ENCODE measurements around the gene PRM1.

- TF ChIP-seq, protein P1, sequence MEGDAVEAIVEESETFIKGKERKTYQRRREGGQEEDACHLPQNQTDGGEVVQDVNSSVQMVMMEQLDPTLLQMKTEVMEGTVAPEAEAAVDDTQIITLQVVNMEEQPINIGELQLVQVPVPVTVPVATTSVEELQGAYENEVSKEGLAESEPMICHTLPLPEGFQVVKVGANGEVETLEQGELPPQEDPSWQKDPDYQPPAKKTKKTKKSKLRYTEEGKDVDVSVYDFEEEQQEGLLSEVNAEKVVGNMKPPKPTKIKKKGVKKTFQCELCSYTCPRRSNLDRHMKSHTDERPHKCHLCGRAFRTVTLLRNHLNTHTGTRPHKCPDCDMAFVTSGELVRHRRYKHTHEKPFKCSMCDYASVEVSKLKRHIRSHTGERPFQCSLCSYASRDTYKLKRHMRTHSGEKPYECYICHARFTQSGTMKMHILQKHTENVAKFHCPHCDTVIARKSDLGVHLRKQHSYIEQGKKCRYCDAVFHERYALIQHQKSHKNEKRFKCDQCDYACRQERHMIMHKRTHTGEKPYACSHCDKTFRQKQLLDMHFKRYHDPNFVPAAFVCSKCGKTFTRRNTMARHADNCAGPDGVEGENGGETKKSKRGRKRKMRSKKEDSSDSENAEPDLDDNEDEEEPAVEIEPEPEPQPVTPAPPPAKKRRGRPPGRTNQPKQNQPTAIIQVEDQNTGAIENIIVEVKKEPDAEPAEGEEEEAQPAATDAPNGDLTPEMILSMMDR (IDR thresholded peaks at IDR 0.05; ENCODE audit: low read depth, low read length, poor library complexity, severe bottlenecking): peak; percentile 79
- no peak for TF ChIP-seq EZH2phosphoT487 (IDR thresholded peaks at IDR 0.05; ENCODE audit: borderline replicate concordance, low read length)
These were observed 23.8 kb downstream of the PRM1 start for GRCh38 chr16:11257131-11257938.

All from DOHH2 (cell line).